Measurements from ENCODE around the gene CIB4.

DNA sequence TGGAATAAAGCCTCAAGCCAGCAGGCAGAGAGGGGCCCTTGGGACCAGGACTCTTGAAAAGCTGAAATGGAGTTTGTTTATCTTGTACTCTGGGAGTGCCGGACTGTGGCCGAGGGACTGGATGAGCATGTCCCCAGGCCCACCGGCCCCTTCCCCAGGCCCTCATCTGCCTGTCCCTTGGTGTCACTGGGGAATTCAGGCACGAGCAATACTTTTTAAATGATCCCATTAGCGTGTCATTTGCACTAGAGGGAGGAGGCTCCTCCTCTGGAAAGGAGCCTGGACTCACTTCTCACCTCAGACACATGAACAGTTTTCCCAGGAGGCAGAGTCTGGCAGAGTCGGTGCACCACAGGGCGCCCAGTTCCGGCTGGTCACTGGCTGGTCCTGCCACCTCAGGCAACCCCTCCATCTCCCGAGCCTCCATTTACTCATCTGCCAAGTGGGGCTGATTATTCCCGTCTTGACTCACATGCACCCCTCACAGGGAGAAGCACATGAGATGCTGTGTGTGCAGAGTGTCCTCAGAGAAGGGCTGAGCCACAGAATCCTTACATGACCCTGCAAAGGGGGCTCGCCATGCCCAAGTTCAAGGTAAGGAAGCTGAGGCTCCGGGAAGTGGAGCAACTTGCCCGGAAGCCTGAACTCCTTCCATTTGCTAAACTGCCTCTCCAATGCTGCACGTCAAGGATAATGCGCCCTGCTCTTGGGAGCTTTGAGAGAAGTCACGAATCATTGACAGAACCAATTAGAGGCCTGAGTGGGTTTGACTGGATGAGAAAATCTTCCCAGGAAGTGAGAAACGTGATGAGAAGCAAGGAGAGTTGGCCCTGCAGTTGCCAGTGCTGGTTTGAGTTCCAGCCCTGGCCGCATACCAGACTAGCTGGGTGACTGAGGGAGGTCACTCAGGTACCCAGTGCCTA is 26.7 kb downstream of the CIB4 start:
- TF ChIP-seq NFIC (IDR thresholded peaks at IDR 0.05) (no peak), MAX (IDR thresholded peaks at IDR 0.05) (no peak), CEBPB (IDR thresholded peaks at IDR 0.05) (no peak), EP300 (IDR thresholded peaks at IDR 0.05; ENCODE audit: borderline replicate concordance) (no peak), TEAD4 (IDR thresholded peaks at IDR 0.05) (no peak), YY1 (IDR thresholded peaks at IDR 0.05; ENCODE audit: low read depth) (no peak)
